Esophagus muscularis mucosa (tissue), 3 donors: ENCODE data around the gene C16orf96.

Experiments
- CTCF ChIP-seq, 3 experiments: fragments of 200-600 bp in 2 of 3; fragments of 450-650 bp in 1 of 3; sonication (generic) in 2 of 3; IDR thresholded peaks; one replicate each; pipeline ENCODE4 v1.5.1; 2017 to 2019; ENCODE audit warnings: antibody characterized with exemption in 3 of 3, mild to moderate bottlenecking in 2 of 3, moderate library complexity in 1 of 3
- POLR2A ChIP-seq: fragments of 450-650 bp; IDR thresholded peaks from one replicate; pipeline ENCODE4 v1.6.1; 2017; ENCODE audit warnings: antibody characterized with exemption, moderate library complexity, mild to moderate bottlenecking, low read depth

DNA sequence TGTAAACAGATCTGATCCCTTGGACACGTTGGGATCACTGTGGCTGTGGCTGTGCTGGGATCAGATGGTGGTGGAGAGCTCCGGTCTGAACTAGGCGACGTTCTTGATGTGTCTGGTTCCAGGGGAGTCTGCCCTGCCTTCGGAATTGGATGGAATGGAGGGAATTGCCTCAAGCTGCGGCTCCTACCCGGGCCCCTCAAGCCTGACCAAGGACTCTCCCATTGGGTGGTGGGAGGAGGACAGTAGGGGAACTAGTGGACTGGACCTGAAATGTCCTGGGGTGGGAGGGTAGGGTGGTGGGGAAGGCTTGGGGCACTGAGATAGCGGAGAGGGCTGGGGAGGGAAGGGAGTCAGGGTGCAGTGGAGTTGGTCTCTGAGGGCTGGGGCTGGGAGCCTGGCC is 61.7 kb downstream of the C16orf96 start:
- no peak for TF ChIP-seq POLR2A
- TF ChIP-seq CTCF (IDR thresholded peaks at IDR 0.05), result no peak
